ENCODE data around the gene UBA7. TPM values are rescaled to one million over a fixed set of nuclear protein-coding genes. Genes with fewer than 3 reads are reported as not detected.

Gene UBA7
- total RNA-seq, 1 experiment from 2014 or later = 1.2 TPM

DNA sequence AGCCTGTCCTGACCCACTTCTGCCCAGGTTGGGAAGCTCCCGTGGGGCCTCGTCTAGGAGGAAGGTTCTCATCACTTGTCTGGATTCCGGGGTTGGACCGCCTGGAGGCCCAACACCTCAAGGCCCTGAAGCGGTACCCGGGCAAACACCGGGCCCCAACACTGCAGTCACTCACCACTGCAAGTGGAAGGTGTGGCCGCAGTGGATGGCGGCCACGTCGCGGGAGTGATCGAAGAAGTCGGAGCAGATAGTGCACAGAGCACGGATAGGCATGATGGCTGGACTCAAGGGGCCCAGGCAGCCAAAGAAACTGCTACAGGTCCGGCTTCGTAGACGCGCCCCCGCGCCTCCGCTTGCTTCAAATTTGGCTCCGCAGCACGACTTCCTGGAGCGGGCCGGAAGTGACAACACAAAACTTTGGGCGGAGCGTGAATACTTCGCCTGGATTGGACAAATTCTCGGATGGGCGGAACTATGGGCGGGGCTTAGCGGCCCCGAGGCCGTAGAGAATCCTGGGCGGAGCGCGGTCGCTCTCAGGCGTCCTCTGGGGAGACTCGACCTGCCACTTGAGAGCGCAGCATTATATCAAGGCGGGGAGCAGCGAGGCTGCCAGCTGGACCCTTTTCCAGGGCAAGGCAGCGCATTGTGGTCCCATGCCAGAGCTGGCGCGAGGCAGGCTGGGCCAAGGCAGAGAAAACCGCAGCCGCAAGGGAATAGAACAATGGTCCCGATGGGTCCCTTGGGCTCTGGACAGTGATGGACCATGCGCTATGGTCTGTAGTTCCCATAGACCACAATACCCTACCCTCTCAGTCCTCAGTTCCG, 42.6 kb upstream of the UBA7 start, which contains the start of gene TRAIP (continued):
- TF ChIP-seq TCF7 (CRISPR knock-in tag; IDR thresholded peaks at IDR 0.05; ENCODE audit: low read depth) (no peak), ZNF317 (CRISPR knock-in tag; IDR thresholded peaks at IDR 0.05; ENCODE audit: borderline replicate concordance, low read depth) (no peak), PRRX2 (CRISPR knock-in tag; IDR thresholded peaks at IDR 0.05) (no peak; the same call in 1 of the 2 replicates), GRHL2 (CRISPR knock-in tag; IDR thresholded peaks at IDR 0.05; ENCODE audit: insufficient replicate concordance, severe bottlenecking) (no peak), OVOL2 (CRISPR knock-in tag; IDR thresholded peaks at IDR 0.05; ENCODE audit: borderline replicate concordance) (no peak), MXD4 (CRISPR knock-in tag; IDR thresholded peaks at IDR 0.05; ENCODE audit: borderline replicate concordance) (no peak), ZNF138 (CRISPR knock-in tag; conservative IDR thresholded peaks at IDR 0.05) (peak; percentile 90), NFE2L1 (CRISPR knock-in tag; IDR thresholded peaks at IDR 0.05) (no peak; the same call in 1 of the 2 replicates), MYBL2 (CRISPR knock-in tag; IDR thresholded peaks at IDR 0.05) (peak; percentile 79; the same call in 1 of the 2 replicates), ZNF121 (CRISPR knock-in tag; IDR thresholded peaks at IDR 0.05) (no peak), NR3C1 (CRISPR knock-in tag; conservative IDR thresholded peaks at IDR 0.05; ENCODE audit: low read depth) (no peak), ETV6 (CRISPR knock-in tag; IDR thresholded peaks at IDR 0.05) (peak; percentile 91), ESRRA (CRISPR knock-in tag; IDR thresholded peaks at IDR 0.05; ENCODE audit: borderline replicate concordance) (no peak), TEAD1 (CRISPR knock-in tag; IDR thresholded peaks at IDR 0.05) (peak; percentile 61; the same call in 1 of the 2 replicates), NR2C2 (CRISPR knock-in tag; IDR thresholded peaks at IDR 0.05) (no peak)
- TF ChIP-seq, protein P1, sequence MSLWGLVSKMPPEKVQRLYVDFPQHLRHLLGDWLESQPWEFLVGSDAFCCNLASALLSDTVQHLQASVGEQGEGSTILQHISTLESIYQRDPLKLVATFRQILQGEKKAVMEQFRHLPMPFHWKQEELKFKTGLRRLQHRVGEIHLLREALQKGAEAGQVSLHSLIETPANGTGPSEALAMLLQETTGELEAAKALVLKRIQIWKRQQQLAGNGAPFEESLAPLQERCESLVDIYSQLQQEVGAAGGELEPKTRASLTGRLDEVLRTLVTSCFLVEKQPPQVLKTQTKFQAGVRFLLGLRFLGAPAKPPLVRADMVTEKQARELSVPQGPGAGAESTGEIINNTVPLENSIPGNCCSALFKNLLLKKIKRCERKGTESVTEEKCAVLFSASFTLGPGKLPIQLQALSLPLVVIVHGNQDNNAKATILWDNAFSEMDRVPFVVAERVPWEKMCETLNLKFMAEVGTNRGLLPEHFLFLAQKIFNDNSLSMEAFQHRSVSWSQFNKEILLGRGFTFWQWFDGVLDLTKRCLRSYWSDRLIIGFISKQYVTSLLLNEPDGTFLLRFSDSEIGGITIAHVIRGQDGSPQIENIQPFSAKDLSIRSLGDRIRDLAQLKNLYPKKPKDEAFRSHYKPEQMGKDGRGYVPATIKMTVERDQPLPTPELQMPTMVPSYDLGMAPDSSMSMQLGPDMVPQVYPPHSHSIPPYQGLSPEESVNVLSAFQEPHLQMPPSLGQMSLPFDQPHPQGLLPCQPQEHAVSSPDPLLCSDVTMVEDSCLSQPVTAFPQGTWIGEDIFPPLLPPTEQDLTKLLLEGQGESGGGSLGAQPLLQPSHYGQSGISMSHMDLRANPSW (CRISPR knock-in tag; conservative IDR thresholded peaks at IDR 0.05; ENCODE audit: low read depth) = no peak
- TF ChIP-seq, protein P2, sequence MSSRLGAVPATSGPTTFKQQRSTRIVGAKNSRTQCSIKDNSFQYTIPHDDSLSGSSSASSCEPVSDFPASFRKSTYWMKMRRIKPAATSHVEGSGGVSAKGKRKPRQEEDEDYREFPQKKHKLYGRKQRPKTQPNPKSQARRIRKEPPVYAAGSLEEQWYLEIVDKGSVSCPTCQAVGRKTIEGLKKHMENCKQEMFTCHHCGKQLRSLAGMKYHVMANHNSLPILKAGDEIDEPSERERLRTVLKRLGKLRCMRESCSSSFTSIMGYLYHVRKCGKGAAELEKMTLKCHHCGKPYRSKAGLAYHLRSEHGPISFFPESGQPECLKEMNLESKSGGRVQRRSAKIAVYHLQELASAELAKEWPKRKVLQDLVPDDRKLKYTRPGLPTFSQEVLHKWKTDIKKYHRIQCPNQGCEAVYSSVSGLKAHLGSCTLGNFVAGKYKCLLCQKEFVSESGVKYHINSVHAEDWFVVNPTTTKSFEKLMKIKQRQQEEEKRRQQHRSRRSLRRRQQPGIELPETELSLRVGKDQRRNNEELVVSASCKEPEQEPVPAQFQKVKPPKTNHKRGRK (CRISPR knock-in tag; IDR thresholded peaks at IDR 0.05; ENCODE audit: borderline replicate concordance) = no peak
- TF ChIP-seq, protein P3, sequence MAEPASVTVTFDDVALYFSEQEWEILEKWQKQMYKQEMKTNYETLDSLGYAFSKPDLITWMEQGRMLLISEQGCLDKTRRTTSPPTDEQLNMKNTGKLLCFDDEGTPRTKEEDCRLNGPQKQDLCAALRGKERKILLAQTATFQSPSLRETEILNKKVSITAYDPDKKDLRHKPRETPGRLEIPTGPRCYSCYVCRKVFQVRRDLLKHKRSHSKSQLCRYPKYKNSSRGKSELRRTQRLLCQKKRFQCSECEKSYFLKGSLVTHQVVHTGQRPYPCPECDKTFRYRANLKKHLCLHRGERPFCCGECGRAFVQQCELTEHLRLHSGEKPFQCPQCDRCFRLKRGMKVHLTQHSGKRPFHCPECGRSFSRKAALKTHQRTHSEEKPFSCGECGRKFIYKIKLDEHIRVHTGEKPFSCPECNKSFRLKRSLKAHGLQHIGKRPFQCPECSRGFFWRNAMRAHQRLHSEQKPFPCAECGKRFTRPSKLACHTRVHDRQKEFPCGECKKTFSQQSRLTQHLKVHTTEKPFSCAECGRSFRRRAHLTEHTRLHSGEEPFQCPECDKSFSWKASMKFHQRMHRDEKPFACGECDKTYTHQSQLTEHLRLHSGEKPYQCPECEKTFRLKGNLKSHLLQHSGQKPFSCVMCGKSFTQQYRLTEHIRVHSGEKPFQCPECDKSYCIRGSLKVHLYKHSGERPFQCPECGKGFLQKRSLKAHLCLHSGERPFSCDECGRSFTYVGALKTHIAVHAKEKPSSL (CRISPR knock-in tag; conservative IDR thresholded peaks at IDR 0.05) = no peak
- TF ChIP-seq, protein P4, sequence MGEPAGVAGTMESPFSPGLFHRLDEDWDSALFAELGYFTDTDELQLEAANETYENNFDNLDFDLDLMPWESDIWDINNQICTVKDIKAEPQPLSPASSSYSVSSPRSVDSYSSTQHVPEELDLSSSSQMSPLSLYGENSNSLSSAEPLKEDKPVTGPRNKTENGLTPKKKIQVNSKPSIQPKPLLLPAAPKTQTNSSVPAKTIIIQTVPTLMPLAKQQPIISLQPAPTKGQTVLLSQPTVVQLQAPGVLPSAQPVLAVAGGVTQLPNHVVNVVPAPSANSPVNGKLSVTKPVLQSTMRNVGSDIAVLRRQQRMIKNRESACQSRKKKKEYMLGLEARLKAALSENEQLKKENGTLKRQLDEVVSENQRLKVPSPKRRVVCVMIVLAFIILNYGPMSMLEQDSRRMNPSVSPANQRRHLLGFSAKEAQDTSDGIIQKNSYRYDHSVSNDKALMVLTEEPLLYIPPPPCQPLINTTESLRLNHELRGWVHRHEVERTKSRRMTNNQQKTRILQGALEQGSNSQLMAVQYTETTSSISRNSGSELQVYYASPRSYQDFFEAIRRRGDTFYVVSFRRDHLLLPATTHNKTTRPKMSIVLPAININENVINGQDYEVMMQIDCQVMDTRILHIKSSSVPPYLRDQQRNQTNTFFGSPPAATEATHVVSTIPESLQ (CRISPR knock-in tag; IDR thresholded peaks at IDR 0.05) = no peak
- TF ChIP-seq, protein P5, sequence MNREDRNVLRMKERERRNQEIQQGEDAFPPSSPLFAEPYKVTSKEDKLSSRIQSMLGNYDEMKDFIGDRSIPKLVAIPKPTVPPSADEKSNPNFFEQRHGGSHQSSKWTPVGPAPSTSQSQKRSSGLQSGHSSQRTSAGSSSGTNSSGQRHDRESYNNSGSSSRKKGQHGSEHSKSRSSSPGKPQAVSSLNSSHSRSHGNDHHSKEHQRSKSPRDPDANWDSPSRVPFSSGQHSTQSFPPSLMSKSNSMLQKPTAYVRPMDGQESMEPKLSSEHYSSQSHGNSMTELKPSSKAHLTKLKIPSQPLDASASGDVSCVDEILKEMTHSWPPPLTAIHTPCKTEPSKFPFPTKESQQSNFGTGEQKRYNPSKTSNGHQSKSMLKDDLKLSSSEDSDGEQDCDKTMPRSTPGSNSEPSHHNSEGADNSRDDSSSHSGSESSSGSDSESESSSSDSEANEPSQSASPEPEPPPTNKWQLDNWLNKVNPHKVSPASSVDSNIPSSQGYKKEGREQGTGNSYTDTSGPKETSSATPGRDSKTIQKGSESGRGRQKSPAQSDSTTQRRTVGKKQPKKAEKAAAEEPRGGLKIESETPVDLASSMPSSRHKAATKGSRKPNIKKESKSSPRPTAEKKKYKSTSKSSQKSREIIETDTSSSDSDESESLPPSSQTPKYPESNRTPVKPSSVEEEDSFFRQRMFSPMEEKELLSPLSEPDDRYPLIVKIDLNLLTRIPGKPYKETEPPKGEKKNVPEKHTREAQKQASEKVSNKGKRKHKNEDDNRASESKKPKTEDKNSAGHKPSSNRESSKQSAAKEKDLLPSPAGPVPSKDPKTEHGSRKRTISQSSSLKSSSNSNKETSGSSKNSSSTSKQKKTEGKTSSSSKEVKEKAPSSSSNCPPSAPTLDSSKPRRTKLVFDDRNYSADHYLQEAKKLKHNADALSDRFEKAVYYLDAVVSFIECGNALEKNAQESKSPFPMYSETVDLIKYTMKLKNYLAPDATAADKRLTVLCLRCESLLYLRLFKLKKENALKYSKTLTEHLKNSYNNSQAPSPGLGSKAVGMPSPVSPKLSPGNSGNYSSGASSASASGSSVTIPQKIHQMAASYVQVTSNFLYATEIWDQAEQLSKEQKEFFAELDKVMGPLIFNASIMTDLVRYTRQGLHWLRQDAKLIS (CRISPR knock-in tag; IDR thresholded peaks at IDR 0.05; ENCODE audit: borderline replicate concordance) = no peak; the same call in 1 of the 2 replicates
- TF ChIP-seq, protein P6, sequence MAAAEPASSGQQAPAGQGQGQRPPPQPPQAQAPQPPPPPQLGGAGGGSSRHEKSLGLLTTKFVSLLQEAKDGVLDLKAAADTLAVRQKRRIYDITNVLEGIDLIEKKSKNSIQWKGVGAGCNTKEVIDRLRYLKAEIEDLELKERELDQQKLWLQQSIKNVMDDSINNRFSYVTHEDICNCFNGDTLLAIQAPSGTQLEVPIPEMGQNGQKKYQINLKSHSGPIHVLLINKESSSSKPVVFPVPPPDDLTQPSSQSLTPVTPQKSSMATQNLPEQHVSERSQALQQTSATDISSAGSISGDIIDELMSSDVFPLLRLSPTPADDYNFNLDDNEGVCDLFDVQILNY (CRISPR knock-in tag; IDR thresholded peaks at IDR 0.05) = peak; percentile 73; the same call in 1 of the 2 replicates
- TF ChIP-seq, protein P7, sequence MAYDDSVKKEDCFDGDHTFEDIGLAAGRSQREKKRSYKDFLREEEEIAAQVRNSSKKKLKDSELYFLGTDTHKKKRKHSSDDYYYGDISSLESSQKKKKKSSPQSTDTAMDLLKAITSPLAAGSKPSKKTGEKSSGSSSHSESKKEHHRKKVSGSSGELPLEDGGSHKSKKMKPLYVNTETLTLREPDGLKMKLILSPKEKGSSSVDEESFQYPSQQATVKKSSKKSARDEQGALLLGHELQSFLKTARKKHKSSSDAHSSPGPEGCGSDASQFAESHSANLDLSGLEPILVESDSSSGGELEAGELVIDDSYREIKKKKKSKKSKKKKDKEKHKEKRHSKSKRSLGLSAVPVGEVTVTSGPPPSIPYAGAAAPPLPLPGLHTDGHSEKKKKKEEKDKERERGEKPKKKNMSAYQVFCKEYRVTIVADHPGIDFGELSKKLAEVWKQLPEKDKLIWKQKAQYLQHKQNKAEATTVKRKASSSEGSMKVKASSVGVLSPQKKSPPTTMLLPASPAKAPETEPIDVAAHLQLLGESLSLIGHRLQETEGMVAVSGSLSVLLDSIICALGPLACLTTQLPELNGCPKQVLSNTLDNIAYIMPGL (CRISPR knock-in tag; IDR thresholded peaks at IDR 0.05) = 0 out of 2 replicates have a peak, but pooled peaks have one; percentile 44
